Left lung (tissue), 10 donors: Measurements from ENCODE around the gene POLR3C. TPM values are rescaled to one million over a fixed set of nuclear protein-coding genes. Genes with fewer than 3 reads are reported as not detected.

Experiments
- ATAC-seq: fragments of 200-7000 bp; cut with Tn5 transposase; one replicate; pipeline ENCODE4 v1.9.1; 2020; ENCODE audit warnings: moderate library complexity
- DNase-seq, 4 donors: peaks; one replicate each; pipeline ENCODE4 v3.0.0-alpha.2; 2013 to 2020
- H3K27ac ChIP-seq, 2 donors: fragments of 200-600 bp; sonication (generic) in 1 of 2; one replicate each; pipeline versions ENCODE4 v1.5.0 to v1.8.0; 2020 to 2021
- H3K27me3 ChIP-seq, 2 donors: fragments of 200-600 bp; sonication (generic) in 1 of 2; one replicate each; pipeline versions ENCODE4 v1.5.0 to v1.8.0; 2020 to 2021
- H3K36me3 ChIP-seq, 2 donors: fragments of 200-600 bp; sonication (generic) in 1 of 2; one replicate each; pipeline versions ENCODE4 v1.5.0 to v1.8.0; 2020 to 2021
- H3K4me1 ChIP-seq, 2 donors: fragments of 200-600 bp; one replicate each; pipeline ENCODE4 v1.8.0; 2021
- H3K4me3 ChIP-seq, 2 donors: fragments of 200-600 bp; sonication (generic) in 1 of 2; one replicate each; pipeline versions ENCODE4 v1.5.0 to v1.8.0; 2020 to 2021; ENCODE audit warnings: mild to moderate bottlenecking in 1 of 2
- H3K9me3 ChIP-seq, 2 donors: fragments of 200-600 bp; sonication (generic) in 1 of 2; one replicate each; pipeline versions ENCODE4 v1.5.0 to v1.8.0; 2020 to 2021
- intact Hi-C, 2 donors: fragments of 100-400 bp; cut with DNase I; formaldehyde crosslinking; loops; one replicate each; pipeline versions ENCODE4 v1.11.2 to v1.14.2; 2022
- polyA plus RNA-seq, 6 donors: library from polyadenylated mRNA; unstranded; fragments of 120-200 nt; gene quantifications; one replicate each; pipeline ENCODE4 v1.2.1, GENCODE V29; 2013; ENCODE audit not compliant: insufficient read length in 6 of 6
- total RNA-seq, 2 donors: library from RNA; stranded (reverse); fragmentation: NEBNext Ultra II Directional; extraction: Animal tissue kit (Norgen Biotek cat#: 25700); gene quantifications; one replicate each; pipeline ENCODE4 v1.2.1, GENCODE V29; 2021
- TF ChIP-seq, protein P1 (sequence below), 2 donors: fragments of 200-600 bp; sonication (generic) in 1 of 2; IDR thresholded peaks; one replicate each; pipeline versions ENCODE4 v1.5.0 to v1.8.0; 2021; ENCODE audit warnings: antibody characterized with exemption in 2 of 2
- donor health status: DM: no; HTN: yes; CAD: no.
- donor health status: DM: no; HTN: no; CAD: no.

POLR3C gene
- total and polyA plus RNA-seq, 8 donors, result 20.1 to 40.6 (median 35.1) TPM

DNA sequence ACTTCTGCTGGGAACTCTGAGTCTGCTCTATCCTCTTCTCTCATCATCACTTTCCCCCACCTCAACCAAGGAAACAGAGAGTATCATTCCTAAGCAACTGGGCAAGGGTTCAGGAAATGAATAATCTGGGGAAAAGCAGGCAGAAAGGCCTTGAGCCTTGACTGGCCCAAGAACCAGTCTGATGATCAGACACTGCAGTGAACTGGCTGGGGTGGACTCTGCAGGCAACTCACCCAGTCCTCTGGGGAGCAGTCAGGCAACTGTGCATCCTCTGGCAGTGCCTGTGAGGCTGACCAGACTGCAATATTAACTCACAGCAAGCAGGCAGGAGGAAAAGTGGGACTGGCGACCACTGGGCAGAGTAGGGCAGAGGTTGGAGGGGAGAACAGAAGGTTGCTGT lies 60.7 kb downstream of the POLR3C start:
- DNase-seq (no peak), ATAC-seq (no peak)
- Histone ChIP-seq H3K36me3 (no peaks in the 10 kb centered on the region), H3K4me1 (peaks cover 3 to 16% of the 10 kb centered on the region in 2 donors), H3K27me3 (peaks cover 0 to 16% of the 10 kb centered on the region in 2 donors), H3K4me3 (no peak overlapping the region), H3K9me3 (no peaks in the 10 kb centered on the region), H3K27ac (no peak overlapping the region)
- intact Hi-C loops, result no loop called here
- TF ChIP-seq, protein P1, sequence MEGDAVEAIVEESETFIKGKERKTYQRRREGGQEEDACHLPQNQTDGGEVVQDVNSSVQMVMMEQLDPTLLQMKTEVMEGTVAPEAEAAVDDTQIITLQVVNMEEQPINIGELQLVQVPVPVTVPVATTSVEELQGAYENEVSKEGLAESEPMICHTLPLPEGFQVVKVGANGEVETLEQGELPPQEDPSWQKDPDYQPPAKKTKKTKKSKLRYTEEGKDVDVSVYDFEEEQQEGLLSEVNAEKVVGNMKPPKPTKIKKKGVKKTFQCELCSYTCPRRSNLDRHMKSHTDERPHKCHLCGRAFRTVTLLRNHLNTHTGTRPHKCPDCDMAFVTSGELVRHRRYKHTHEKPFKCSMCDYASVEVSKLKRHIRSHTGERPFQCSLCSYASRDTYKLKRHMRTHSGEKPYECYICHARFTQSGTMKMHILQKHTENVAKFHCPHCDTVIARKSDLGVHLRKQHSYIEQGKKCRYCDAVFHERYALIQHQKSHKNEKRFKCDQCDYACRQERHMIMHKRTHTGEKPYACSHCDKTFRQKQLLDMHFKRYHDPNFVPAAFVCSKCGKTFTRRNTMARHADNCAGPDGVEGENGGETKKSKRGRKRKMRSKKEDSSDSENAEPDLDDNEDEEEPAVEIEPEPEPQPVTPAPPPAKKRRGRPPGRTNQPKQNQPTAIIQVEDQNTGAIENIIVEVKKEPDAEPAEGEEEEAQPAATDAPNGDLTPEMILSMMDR (IDR thresholded peaks at IDR 0.05), result no peak

DNA sequence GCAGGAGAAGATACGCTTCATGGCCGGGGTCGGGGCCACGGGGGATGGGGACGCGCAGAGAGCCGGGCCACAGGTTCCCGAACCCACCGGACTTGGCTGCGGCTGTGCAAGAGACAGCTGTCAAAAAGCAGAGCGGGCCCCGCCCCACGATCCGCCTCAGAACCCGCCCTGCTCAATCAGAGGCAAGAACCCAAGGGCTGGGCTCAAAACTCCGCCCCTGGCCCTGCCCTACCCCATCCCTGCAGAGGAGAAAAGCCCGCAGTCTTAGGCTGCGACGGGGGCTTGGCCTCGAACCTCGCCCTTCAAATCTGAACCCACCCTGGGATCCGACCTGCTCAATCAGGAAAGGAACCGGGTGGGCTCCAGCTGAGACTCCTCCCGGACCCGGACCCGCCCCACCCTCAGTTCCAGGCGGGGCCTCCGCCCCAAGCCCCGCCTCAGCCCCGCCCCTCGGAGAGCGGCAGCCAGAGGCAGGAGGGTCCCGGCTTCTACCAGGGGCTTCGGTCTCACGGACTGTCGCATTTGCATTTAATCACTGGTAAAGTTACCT lies 61.8 kb downstream of the POLR3C start, which contains the start of gene ANKRD35:
Gene ANKRD35, minus strand, starts transcription at position 129 of the 550 bp plus-strand sequence. Its CDS starts 108 bp downstream, at position 21.
- intact Hi-C loops, result no loop called here
- TF ChIP-seq, protein P1 (IDR thresholded peaks at IDR 0.05), result no peak
- peak; percentile 98 for ATAC-seq
- peak within 1 kb of the TSS; percentile 60 to 68 for H3K4me3 ChIP-seq
- DNase-seq, result peak; percentile 74 to 98 (median 82)
- peaks cover 8 to 22% of the 10 kb centered on the region in 2 donors for H3K4me1 ChIP-seq
- no peaks in the 10 kb centered on the region for H3K9me3 ChIP-seq
- H3K27me3 ChIP-seq, result peaks cover 0 to 16% of the 10 kb centered on the region in 2 donors
- peak within 1 kb of the TSS in 1 of 2 donors; percentile 37 for H3K27ac ChIP-seq
- H3K36me3 ChIP-seq, result no peaks in the 10 kb centered on the region

DNA sequence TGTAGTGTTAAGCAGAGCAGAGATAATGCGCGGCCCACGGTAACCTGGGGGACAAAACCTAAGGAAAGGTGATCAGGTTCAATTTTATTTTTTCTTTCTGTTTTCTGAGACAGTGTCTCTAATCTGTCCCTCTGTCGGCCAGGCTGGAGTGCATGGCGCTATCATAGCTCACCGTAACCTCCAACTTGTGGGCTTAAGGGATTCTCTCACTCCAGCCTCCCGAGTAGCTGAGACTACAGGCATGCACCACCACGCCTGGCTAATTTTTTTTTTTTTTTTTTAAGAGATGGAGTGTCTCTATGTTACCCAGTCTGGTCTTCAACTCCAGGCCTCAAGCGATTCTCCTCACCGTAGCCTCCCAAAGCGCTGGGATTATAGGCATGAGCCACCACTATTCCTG lies 62.4 kb downstream of the POLR3C start:
- DNase-seq (no peak), ATAC-seq (peak; percentile 2)
- peak overlapping the region; percentile 60 to 68 for H3K4me3 ChIP-seq
- H3K9me3 ChIP-seq, result no peaks in the 10 kb centered on the region
- no peaks in the 10 kb centered on the region for H3K36me3 ChIP-seq
- peak overlapping the region in 1 of 2 donors; percentile 37 for H3K27ac ChIP-seq
- intact Hi-C loops, result no loop called here
- peaks cover 13 to 28% of the 10 kb centered on the region in 2 donors for H3K4me1 ChIP-seq
- TF ChIP-seq, protein P1 (IDR thresholded peaks at IDR 0.05), result no peak
- H3K27me3 ChIP-seq, result peaks cover 0 to 16% of the 10 kb centered on the region in 2 donors

DNA sequence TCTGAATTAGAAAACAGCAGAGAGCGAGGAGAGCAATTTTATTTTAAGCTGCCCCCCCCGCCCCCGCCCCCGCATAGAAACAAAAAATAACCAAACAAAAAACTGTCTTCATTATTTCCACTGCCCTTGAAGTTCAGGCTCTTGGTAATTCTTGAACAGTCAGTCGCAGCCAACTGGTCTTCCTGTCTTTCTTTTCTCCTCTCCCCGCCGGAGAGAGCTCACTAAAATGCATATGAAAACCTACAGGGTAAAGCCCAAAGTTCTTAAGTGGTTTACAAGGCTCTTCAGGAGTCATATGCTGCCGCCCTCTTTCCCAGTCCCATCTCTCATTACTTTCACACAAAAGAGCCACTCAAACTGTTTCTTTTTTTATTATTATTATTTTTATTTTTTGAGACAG lies 62.8 kb downstream of the POLR3C start:
- H3K4me1 ChIP-seq, result peaks cover 18 to 32% of the 10 kb centered on the region in 2 donors

DNA sequence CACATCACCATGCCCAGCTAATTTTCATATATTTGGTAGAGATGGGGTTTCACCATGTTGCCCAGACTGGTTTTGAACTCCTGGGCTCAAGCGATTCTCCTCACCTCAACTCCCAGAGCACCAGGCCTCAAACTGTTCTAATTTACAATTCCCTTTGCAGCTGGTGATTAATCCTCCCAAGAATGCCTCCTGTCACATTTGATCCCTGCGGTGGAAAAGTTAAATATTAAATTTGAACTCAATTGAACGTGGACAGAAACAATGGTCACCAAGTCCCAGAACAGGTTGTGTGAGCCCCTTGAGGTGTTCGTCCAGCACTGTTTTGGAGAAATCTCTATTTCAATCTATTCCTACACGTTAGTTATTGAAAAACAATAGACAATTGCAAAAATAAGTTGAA lies 63.6 kb downstream of the POLR3C start:
- Histone ChIP-seq H3K4me3 (no peak overlapping the region), H3K9me3 (no peaks in the 10 kb centered on the region), H3K36me3 (no peaks in the 10 kb centered on the region), H3K27me3 (peaks cover 0 to 16% of the 10 kb centered on the region in 2 donors), H3K27ac (no peak overlapping the region), H3K4me1 (peaks cover 24 to 40% of the 10 kb centered on the region in 2 donors)
- intact Hi-C loops, result no loop called here
- DNase-seq, result no peak
- ATAC-seq, result no peak
- TF ChIP-seq, protein P1 (IDR thresholded peaks at IDR 0.05), result no peak

More for the DNA sequence above, 62.8 kb downstream of the POLR3C start:
- TF ChIP-seq, protein P1 (IDR thresholded peaks at IDR 0.05), result no peak
- DNase-seq (no peak), ATAC-seq (no peak)
- Histone ChIP-seq H3K36me3 (no peaks in the 10 kb centered on the region), H3K4me3 (no peak overlapping the region), H3K27me3 (peaks cover 0 to 16% of the 10 kb centered on the region in 2 donors), H3K27ac (peak overlapping the region in 1 of 2 donors; percentile 37), H3K9me3 (no peaks in the 10 kb centered on the region)
- intact Hi-C loops, result no loop called here
